ENCODE measurements around the gene PARD3.
"Not testable (repeated sequence)": the region's sequence is repeated elsewhere in the genome, so short reads cannot be mapped to it uniquely, and the experiment has no call there.

The PARD3 gene

GRCh38 chr10:34358729-34359434, 456.2 kb downstream of the PARD3 start:
- no peak for DNase-seq

- DNase-seq, result no peak
Observed at GRCh38 chr10:34356463-34356862, 458.6 kb downstream of the PARD3 start.

DNA sequence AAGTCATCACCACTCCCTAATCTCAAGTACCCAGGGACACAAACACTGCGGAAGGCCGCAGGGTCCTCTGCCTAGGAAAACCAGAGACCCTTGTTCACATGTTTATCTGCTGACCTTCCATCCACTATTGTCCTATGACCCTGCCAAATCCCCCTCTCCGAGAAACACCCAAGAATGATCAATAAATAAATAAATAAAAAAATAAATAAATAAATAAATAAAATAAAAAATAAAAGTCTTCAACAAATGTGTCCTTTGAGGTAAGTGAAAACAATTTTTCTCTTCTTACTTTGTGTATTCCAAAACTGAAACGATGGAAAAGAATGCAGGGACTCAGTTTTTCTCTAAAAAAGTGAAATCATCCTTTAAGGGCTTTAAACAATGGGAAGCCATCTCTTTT, 461.6 kb downstream of the PARD3 start:
- DNase-seq, result not testable (repeated sequence)

GRCh38 chr10:34352599-34353204, 462.4 kb downstream of the PARD3 start:
- not testable (repeated sequence) for DNase-seq

DNA sequence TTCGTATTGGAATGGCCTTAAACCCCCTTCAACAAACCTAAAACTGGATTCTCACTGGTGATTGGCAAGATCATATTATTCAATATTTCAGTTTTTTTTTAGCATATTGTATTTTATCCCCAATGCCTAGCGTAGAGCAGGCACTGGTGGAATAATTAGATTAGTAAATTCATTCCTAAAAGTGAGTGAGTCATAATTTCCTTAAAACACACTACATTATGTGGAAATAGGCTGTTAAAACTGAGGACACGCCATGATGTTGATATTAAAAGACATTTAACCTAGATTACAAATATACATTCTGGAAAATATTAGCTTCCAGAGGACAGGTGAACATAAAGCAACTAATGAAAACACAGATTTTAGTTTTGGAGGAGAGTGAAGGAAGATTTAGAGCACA, 463.9 kb downstream of the PARD3 start:
- no peak for DNase-seq

- no peak for DNase-seq
Observed at GRCh38 chr10:34348917-34349485, 466.1 kb downstream of the PARD3 start.

GRCh38 chr10:34348021-34348420, 467.1 kb downstream of the PARD3 start:
- DNase-seq, result no peak

DNA sequence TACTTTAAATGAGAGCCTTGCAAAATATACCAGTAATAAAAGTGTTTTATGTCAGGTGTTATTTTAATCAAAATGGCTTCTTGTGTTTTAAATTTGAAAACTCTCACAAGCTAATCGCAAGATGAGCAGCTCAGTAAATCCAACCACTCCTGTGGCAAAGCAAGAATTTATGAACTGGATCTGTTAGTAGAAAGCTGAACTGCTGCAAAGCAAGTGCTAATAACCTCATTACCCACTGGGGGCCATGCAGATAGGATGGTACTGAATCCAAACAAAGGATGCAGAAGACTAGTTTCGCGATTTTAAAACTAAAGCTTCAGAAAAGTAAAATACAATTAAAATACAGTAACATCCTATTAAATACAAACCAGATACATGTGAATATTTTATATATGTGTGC, 468.0 kb downstream of the PARD3 start:
- DNase-seq, result no peak

- DNase-seq, result no peak
Observed at GRCh38 chr10:34346516-34347100, 468.5 kb downstream of the PARD3 start.

- no peak for DNase-seq
Observed at GRCh38 chr10:34345383-34345782, 469.7 kb downstream of the PARD3 start.

GRCh38 chr10:34343764-34344163, 471.3 kb downstream of the PARD3 start:
- DNase-seq, result no peak

DNA sequence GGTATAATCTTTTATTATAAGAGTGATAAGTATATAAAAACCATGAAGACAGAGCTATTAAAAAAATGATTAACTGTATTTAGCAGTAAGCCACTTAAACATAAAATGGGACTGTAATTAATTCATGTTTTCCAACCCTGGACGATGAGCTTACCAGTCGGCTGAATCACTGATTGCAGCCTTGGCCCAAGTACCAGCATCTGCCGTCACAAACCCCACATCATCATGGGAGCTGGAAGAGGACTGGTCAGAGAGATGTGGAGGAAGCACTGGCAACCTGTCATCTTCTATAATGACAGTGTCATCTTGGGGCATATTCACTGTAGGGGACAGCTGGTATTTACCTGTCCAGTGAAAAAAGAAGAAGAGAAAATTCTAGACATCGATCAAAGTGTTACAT, 473.6 kb downstream of the PARD3 start:
- DNase-seq, result no peak

GRCh38 chr10:34340934-34341333, 474.2 kb downstream of the PARD3 start:
- no peak for DNase-seq

- no peak for DNase-seq
Observed at GRCh38 chr10:34339816-34340553, 475.1 kb downstream of the PARD3 start.

- no peak for DNase-seq
Observed at GRCh38 chr10:34337917-34338316, 477.2 kb downstream of the PARD3 start.

DNA sequence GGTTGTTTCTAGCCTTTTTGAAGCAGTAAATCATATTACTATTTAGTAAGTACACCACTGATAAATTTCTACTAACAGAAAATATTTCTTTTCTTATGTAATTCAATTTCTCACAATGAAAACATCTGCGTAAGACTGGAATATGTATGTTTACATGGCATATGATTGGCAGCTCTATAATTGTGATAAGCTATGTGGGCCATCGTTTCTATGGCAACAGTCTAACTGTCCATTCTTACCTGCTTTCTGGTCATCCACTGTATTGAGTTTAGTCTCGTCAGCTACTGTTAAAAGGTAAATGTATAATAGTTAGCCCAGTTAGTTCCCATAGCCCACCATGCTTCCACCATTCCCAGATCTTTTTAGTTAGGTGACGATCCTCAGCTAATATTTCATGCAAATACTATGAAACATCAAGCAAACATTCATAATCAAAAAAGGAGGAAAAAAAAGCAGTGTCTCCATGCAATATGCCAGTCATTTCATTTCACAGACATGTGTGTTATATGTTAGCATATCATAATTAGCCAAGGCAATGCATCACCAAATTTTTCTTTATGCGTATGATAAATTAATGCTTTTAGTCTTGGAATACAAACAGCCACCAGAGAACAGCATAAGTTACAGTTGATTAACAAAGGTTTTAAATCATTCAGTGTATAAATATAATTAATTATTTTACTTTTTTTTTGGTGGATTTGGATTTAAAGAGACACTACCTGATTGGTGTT, 479.0 kb downstream of the PARD3 start:
- no peak for DNase-seq

DNA sequence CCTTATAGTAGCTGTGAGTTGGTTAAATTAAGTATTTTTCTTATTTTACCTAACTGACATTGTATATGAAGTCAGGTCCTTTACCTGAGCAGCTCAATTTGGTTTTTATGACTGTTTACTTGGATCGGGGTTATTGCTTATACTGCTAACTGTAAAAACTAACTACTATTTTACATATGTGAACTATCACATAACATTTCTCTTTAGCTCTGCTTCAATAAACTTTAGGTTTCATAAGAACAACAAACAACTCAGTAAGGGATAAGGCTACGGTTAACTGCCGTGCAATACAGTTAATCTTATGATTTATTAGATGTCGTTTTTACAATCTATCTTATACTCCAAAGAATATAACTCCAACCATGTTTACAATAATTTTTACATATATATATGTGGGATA, 480.2 kb downstream of the PARD3 start:
- no peak for DNase-seq

GRCh38 chr10:34333513-34333912, 481.6 kb downstream of the PARD3 start:
- DNase-seq, result no peak

DNA sequence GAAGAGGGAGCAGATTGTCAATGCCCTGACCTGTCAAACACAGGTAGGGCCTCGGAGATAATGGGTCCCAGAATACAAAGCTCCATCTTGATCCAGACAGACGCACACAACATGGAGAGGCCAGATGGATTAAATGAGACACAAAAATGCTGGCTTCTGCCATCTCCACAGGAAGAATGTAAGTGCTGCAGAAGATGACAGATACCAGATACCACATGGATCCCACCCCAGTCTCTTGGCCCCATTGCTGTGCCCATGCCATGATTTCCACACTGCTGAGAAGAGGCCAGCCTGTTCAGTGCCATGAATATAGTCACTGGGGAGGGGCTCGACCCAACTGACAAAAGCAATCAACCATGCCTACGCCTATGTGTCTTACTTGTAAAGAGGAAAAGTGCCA, 487.9 kb downstream of the PARD3 start:
- DNase-seq, result no peak

DNA sequence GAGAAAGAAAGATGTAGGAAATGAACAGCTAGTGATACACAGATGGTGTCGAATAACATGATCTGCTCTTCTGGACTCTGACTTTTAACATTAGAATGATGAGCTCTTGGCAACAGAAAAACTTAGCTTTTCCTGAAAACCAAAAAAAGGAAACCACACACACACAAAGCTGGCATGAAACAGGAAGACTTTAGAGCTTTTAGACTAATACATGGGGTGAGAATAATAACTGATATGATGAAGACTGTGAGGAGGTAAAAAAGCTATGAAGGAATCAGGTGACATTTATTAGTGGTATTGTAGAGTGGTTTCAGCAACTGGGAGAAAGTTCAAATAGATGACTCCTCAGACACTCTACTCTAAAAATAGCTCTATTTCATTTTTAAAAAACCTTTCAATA, 491.9 kb downstream of the PARD3 start:
- DNase-seq, result no peak

GRCh38 chr10:34320265-34320664, 494.8 kb downstream of the PARD3 start:
- DNase-seq, result no peak

DNA sequence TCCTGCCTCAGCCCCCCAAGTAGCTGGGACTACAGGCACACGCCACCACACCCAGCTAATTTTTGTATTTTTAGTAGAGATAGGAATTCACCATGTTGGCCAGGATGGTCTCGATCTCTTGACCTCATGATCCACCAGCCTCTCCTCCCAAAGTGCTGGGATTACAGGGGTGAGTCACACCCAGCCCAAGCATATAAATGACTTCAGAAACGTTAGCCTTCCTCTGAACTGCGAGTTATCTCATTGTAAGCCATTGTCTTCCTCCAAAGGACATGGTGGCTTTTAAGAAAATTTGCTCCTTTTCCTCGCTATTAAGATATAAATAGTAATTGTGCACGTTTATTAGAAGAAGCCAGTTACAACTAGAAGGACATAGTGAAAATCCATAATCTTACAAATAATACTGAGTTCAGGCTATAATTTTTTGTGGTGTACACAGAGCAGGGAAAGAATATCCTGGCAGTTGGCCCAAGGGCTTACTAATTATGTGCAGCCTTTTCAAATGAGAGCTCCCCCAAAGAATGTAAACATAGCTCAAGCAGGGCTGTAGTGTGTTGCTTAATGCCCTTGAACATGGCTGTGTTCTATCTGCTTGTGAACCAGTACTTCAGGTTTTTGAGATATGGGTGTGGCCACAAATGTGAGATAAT, 495.8 kb downstream of the PARD3 start:
- DNase-seq, result no peak

All from 8988T (cell line).